ENCODE data around the gene C19orf25.
A peak's percentile ranks its signal among the peaks of the same experiment; 100 is the strongest.

Gene C19orf25

GRCh38 chr19:1511318-1512317, 32.6 kb upstream of the C19orf25 start:
- TF ChIP-seq POLR2AphosphoS5 (IDR thresholded peaks at IDR 0.05; ENCODE audit: low read depth, low read length) (no peak), TAF1 (IDR thresholded peaks at IDR 0.05; ENCODE audit: borderline replicate concordance, low read depth, low read length) (no peak), POLR2A (IDR thresholded peaks at IDR 0.05; ENCODE audit: low read depth, low read length) (no peak)
- DNase-seq (ENCODE audit: insufficient read length) (no peak), FAIRE-seq (no peak)

- TF ChIP-seq POLR2A (IDR thresholded peaks at IDR 0.05; ENCODE audit: low read depth, low read length): no peak
- TF ChIP-seq TAF1 (IDR thresholded peaks at IDR 0.05; ENCODE audit: borderline replicate concordance, low read depth, low read length): no peak
- no peak for TF ChIP-seq POLR2AphosphoS5 (IDR thresholded peaks at IDR 0.05; ENCODE audit: low read depth, low read length)
- DNase-seq (ENCODE audit: insufficient read length) (no peak), FAIRE-seq (no peak)
These were observed 31.8 kb upstream of the C19orf25 start for GRCh38 chr19:1510807-1511206.

GRCh38 chr19:1510442-1510806, 31.4 kb upstream of the C19orf25 start:
- TF ChIP-seq POLR2A (IDR thresholded peaks at IDR 0.05; ENCODE audit: low read depth, low read length) (no peak), POLR2AphosphoS5 (IDR thresholded peaks at IDR 0.05; ENCODE audit: low read depth, low read length) (no peak), TAF1 (IDR thresholded peaks at IDR 0.05; ENCODE audit: borderline replicate concordance, low read depth, low read length) (no peak)
- FAIRE-seq (no peak), DNase-seq (ENCODE audit: insufficient read length) (no peak)

DNA sequence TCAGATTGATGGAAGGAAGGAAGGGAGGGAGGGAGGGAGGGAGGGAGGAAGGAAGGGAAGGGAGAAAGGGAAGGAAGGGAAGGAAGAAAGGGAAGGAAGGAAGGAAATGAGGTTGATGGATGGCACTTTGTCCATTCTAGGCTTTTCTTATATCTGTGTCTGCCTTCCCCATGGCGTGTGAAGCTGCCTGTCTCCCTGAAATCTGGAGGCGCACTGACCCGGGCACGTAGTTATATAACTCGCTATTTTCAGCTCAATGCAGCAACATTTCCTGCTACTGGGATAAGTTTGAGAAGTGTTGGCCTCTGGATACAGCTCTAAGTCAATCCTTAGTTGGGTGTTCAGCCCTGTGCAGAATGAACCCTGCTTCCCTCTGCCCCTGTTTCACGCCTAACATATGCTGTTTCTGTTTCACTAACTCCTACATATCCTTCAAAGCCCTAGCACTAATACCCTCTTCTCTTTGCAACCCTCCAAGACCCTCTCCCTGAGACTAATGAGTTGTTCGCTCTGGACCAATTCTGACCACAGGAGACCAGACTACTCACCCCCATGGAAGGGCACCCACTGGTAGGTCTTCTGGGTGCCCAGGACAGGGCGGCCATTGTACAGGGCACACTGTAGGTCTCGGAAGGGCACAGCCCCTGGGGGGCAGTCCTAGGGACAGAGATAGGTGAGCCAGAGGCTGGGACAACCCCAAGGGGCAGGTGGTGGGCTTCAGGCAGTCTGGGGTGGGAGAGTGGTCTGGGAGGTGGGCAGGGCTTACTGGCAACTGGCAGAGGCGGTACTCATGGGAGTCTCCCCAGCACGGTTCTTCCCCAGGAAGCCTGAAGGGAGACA, 30.8 kb upstream of the C19orf25 start:
- no peak for TF ChIP-seq POLR2AphosphoS5 (IDR thresholded peaks at IDR 0.05; ENCODE audit: low read depth, low read length)
- no peak for TF ChIP-seq TAF1 (IDR thresholded peaks at IDR 0.05; ENCODE audit: borderline replicate concordance, low read depth, low read length)
- TF ChIP-seq POLR2A (IDR thresholded peaks at IDR 0.05; ENCODE audit: low read depth, low read length): no peak
- DNase-seq (ENCODE audit: insufficient read length): no peak
- no peak for FAIRE-seq

GRCh38 chr19:1508507-1508856, 29.5 kb upstream of the C19orf25 start:
- TF ChIP-seq TAF1 (IDR thresholded peaks at IDR 0.05; ENCODE audit: borderline replicate concordance, low read depth, low read length) (no peak), POLR2AphosphoS5 (IDR thresholded peaks at IDR 0.05; ENCODE audit: low read depth, low read length) (no peak), POLR2A (IDR thresholded peaks at IDR 0.05; ENCODE audit: low read depth, low read length) (no peak)
- no peak for DNase-seq (ENCODE audit: insufficient read length)
- FAIRE-seq: no peak

- DNase-seq (ENCODE audit: insufficient read length) (peak; percentile 94), FAIRE-seq (peak; percentile 46)
- TF ChIP-seq POLR2AphosphoS5 (IDR thresholded peaks at IDR 0.05; ENCODE audit: low read depth, low read length) (no peak), TAF1 (IDR thresholded peaks at IDR 0.05; ENCODE audit: borderline replicate concordance, low read depth, low read length) (no peak), POLR2A (IDR thresholded peaks at IDR 0.05; ENCODE audit: low read depth, low read length) (no peak)
These were observed 28.9 kb upstream of the C19orf25 start for GRCh38 chr19:1507763-1508506.

DNA sequence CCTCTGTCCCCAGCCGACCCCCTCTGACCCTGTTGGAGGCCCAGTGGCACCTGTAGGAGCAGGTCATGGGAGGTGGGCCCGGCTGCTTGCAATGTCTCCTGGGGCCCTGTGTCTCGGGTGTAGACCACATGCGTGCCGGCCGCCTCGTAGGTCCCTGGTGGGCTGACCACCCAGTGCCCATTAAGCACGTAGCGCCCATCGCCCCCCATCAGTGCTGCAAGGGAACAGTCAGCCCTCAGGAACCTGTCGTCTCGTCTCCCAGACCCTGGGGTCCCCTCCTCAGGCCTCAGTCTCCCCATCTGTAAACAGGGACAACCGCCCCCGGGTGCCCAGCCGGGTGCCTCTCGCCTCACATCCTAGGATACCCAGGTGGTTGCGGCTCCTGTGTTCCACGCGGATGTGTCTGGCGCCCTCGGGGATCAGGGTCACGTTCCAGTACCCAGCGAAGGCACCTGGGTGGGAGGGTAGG, 28.2 kb upstream of the C19orf25 start:
- TF ChIP-seq POLR2AphosphoS5 (IDR thresholded peaks at IDR 0.05; ENCODE audit: low read depth, low read length) (no peak), TAF1 (IDR thresholded peaks at IDR 0.05; ENCODE audit: borderline replicate concordance, low read depth, low read length) (no peak), POLR2A (IDR thresholded peaks at IDR 0.05; ENCODE audit: low read depth, low read length) (no peak)
- DNase-seq (ENCODE audit: insufficient read length) (no peak), FAIRE-seq (no peak)

- FAIRE-seq (no peak), DNase-seq (ENCODE audit: insufficient read length) (no peak)
- TF ChIP-seq POLR2A (IDR thresholded peaks at IDR 0.05; ENCODE audit: low read depth, low read length) (no peak), POLR2AphosphoS5 (IDR thresholded peaks at IDR 0.05; ENCODE audit: low read depth, low read length) (no peak), TAF1 (IDR thresholded peaks at IDR 0.05; ENCODE audit: borderline replicate concordance, low read depth, low read length) (no peak)
These were observed 27.2 kb upstream of the C19orf25 start for GRCh38 chr19:1505991-1506881.

DNA sequence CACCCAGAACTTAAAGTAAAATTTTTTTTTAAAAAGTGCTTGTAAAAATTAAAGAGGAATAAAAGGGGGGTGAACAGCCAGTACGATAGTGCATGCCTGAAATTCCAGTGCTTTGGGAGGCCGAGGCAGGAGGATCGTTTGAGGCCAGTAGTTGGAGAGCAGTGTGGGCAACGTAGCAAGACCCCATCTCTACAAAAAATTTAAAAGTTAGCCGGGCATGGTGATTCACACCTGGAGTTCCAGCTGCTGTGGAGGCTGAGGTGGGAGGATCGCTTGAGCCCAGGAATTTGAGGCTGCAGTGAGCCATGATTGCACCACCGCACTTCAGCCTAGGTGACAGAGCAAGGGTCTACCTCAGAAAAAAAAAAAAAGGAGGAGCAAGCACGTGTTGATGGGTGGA, 26.0 kb upstream of the C19orf25 start:
- TF ChIP-seq POLR2AphosphoS5 (IDR thresholded peaks at IDR 0.05; ENCODE audit: low read depth, low read length): no peak
- TF ChIP-seq TAF1 (IDR thresholded peaks at IDR 0.05; ENCODE audit: borderline replicate concordance, low read depth, low read length): no peak
- no peak for TF ChIP-seq POLR2A (IDR thresholded peaks at IDR 0.05; ENCODE audit: low read depth, low read length)
- DNase-seq (ENCODE audit: insufficient read length) (no peak), FAIRE-seq (no peak)

Data from GM12892 (cell line).